ENCODE data around the gene SLC4A5.

DNA sequence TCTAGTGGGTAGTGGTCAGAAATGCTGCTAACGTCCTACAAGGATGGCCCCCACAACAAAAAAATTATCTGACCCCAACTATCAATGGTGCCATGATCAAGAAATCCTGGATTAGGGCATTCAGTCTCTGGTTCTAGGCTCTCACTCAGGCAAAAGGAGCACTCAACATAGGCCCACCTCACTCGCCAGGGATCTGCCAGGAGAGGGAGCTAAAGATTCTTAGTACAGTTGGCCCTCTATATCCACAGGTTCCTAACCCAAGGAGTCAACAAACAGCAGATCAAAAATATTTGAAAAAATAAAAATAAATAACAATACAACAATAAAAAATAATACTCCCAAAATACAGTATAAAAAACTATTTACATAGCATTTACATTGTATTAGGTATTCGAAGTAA, 10.0 kb downstream of the SLC4A5 start:
- TF ChIP-seq EP300 (IDR thresholded peaks at IDR 0.05) (no peak), CTCF (IDR thresholded peaks at IDR 0.05) (no peak)
